GM23248 (cell line): Measurements from ENCODE around the gene TRAFD1. TPM values are rescaled to one million over a fixed set of nuclear protein-coding genes. Genes with fewer than 3 reads are reported as not detected.

ENCODE experiments used
- DNase-seq: peaks from one replicate; pipeline ENCODE4 v3.0.0-alpha.2; 2015
- H2AFZ ChIP-seq: fragments of 200-600 bp; sonication (generic); 2 replicates; pipeline ENCODE4 v1.6.1; 2016; ENCODE audit warnings: antibody characterized with exemption
- H3F3A ChIP-seq: fragments of 200-600 bp; sonication (generic); 2 replicates; pipeline ENCODE4 v1.6.1; 2016; ENCODE audit warnings: mild to moderate bottlenecking, antibody characterized with exemption, mixed run types; ENCODE audit not compliant: insufficient read depth
- H3K27ac ChIP-seq: fragments of 200-600 bp; sonication (generic); 2 replicates; pipeline ENCODE4 v1.5.1; 2016; ENCODE audit warnings: mild to moderate bottlenecking
- H3K27me3 ChIP-seq: fragments of 200-600 bp; sonication (generic); replicated peaks from 2 replicates; pipeline ENCODE4 v1.6.1; 2016; ENCODE audit warnings: mild to moderate bottlenecking; ENCODE audit not compliant: insufficient read depth
- H3K36me3 ChIP-seq: fragments of 200-600 bp; sonication (generic); 2 replicates; pipeline ENCODE4 v1.6.1; 2016; ENCODE audit warnings: low read depth, mild to moderate bottlenecking
- H3K4me1 ChIP-seq: fragments of 200-600 bp; sonication (generic); 2 replicates; pipeline ENCODE4 v1.6.1; 2016; ENCODE audit warnings: mild to moderate bottlenecking; ENCODE audit not compliant: insufficient read depth
- H3K4me2 ChIP-seq: fragments of 200-600 bp; sonication (generic); one replicate; pipeline ENCODE4 v1.6.1; 2016; ENCODE audit warnings: mild to moderate bottlenecking; ENCODE audit not compliant: unreplicated experiment
- H3K4me3 ChIP-seq: fragments of 200-600 bp; sonication (generic); 2 replicates; pipeline ENCODE4 v1.5.1; 2016; ENCODE audit warnings: mild to moderate bottlenecking
- H3K79me2 ChIP-seq: fragments of 200-600 bp; sonication (generic); 2 replicates; pipeline ENCODE4 v1.6.1; 2016; ENCODE audit warnings: mild to moderate bottlenecking; ENCODE audit not compliant: insufficient read depth
- H3K9ac ChIP-seq: fragments of 200-600 bp; sonication (generic); 2 replicates; pipeline ENCODE4 v1.6.1; 2016; ENCODE audit warnings: mild to moderate bottlenecking
- H3K9me2 ChIP-seq: fragments of 200-600 bp; sonication (generic); 2 replicates; pipeline ENCODE4 v1.6.1; 2016; ENCODE audit warnings: mixed run types, mild to moderate bottlenecking, moderate library complexity; ENCODE audit not compliant: insufficient read depth
- H3K9me3 ChIP-seq: fragments of 200-600 bp; sonication (generic); one replicate; pipeline ENCODE4 v1.6.1; 2017; ENCODE audit warnings: low read depth
- H4K20me1 ChIP-seq: fragments of 200-600 bp; sonication (generic); 2 replicates; pipeline ENCODE4 v1.6.0; 2016; ENCODE audit not compliant: insufficient read depth
- EZH2 ChIP-seq: fragments of 200-600 bp; sonication (generic); IDR thresholded peaks from 2 replicates; pipeline ENCODE4 v1.6.1; 2018; ENCODE audit warnings: antibody characterized with exemption, mild to moderate bottlenecking; ENCODE audit not compliant: insufficient read depth, poor library complexity, severe bottlenecking
- EZH2phosphoT487 ChIP-seq: fragments of 200-600 bp; sonication (generic); IDR thresholded peaks from 2 replicates; pipeline ENCODE4 v1.6.1; 2018; ENCODE audit warnings: antibody characterized with exemption, moderate library complexity, mild to moderate bottlenecking, low read depth; ENCODE audit not compliant: insufficient read depth
- WGBS, 2 experiments: methylation state at CpG; one replicate each; pipeline ENCODE4 v1.1.6; 2015 to 2017; ENCODE audit warnings: low lambda C conversion rate in 2 of 2, low coverage in 1 of 2; ENCODE audit errors: missing lambda C conversion rate in 2 of 2; 5-methylcytosine and 5-hydroxymethylcytosine counted together
- in situ Hi-C: fragments of 300-500 bp; cut with MboI; formaldehyde crosslinking; loops from 2 replicates; pipeline ENCODE4 v1.15.0; 2020
- polyA plus RNA-seq: library from polyadenylated mRNA; unstranded; fragments of >200 nt; fragmentation: Nextera tagmentation; extraction: Ambion mirVana; gene quantifications from 2 replicates; pipeline ENCODE4 v1.2.1, GENCODE V29; 2016
- total RNA-seq: library from RNA; depleted of rRNA; stranded (reverse); fragments of >200 nt; shearing (Covaris generic); gene quantifications from 2 replicates; pipeline ENCODE4 v1.2.3, GENCODE V29; 2014

TRAFD1 gene
- total and polyA plus RNA-seq, 2 experiments from 2014 or later: 31.7 to 34.2 TPM

DNA sequence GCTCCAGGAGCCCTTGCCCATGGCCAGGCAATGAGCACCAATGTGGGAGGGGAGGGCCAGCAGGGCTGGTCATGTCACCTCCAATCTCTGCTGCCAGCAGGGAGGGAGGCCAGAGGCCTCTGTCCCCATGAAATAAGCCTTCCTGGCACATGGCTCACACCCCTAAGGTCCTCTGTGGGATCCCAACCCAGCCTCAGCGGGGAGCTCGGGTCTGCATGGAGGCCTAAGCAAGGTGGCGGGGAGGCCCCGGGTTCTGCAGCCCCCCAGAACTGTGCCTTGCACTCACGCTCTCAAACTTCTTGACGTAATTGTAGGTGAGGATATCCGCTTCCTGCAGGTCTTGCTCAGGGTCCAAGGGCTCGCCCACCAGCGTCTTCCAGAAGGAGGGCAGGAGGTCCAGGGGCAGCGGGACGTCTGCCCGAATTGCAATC, 41.7 kb downstream of the TRAFD1 start:
- Histone ChIP-seq H3K27me3 (no peaks in the 10 kb centered on the region), H3K27ac (no peak overlapping the region), H2AFZ (no peak overlapping the region), H3K4me3 (no peak overlapping the region), H3K79me2 (no peaks in the 10 kb centered on the region), H3K9me3 (no peaks in the 10 kb centered on the region), H4K20me1 (no peaks in the 10 kb centered on the region), H3K4me1 (no peaks in the 10 kb centered on the region), H3F3A (no peaks in the 10 kb centered on the region), H3K9ac (no peak overlapping the region), H3K9me2 (no peaks in the 10 kb centered on the region), H3K36me3 (no peaks in the 10 kb centered on the region), H3K4me2 (no peak overlapping the region)
- no peak for TF ChIP-seq EZH2
- no peak for TF ChIP-seq EZH2phosphoT487
- in situ Hi-C loops: no loop called here
- no peak for DNase-seq
- 90 to 93% methylated on average over 11 to 12 of the region's 12 CpGs for WGBS, 2 experiments

- no peaks in the 10 kb centered on the region for H3K27me3 ChIP-seq
- WGBS, 2 experiments: 91 to 92% methylated on average over 32 of the region's 32 CpGs
- no peaks in the 10 kb centered on the region for H3K36me3 ChIP-seq
- no peak overlapping the region for H2AFZ ChIP-seq
- H3K79me2 ChIP-seq: no peaks in the 10 kb centered on the region
- no peak overlapping the region for H3K4me3 ChIP-seq
- no peaks in the 10 kb centered on the region for H3F3A ChIP-seq
- no peak overlapping the region for H3K27ac ChIP-seq
- H3K9me2 ChIP-seq: no peaks in the 10 kb centered on the region
- H4K20me1 ChIP-seq: no peaks in the 10 kb centered on the region
- in situ Hi-C loops: no loop called here
- no peak for DNase-seq
- no peak for TF ChIP-seq EZH2phosphoT487
- no peak for TF ChIP-seq EZH2
- no peaks in the 10 kb centered on the region for H3K4me1 ChIP-seq
- no peak overlapping the region for H3K4me2 ChIP-seq
- no peaks in the 10 kb centered on the region for H3K9me3 ChIP-seq
- no peak overlapping the region for H3K9ac ChIP-seq
Observed at GRCh38 chr12:112167718-112168525, 42.6 kb downstream of the TRAFD1 start.

DNA sequence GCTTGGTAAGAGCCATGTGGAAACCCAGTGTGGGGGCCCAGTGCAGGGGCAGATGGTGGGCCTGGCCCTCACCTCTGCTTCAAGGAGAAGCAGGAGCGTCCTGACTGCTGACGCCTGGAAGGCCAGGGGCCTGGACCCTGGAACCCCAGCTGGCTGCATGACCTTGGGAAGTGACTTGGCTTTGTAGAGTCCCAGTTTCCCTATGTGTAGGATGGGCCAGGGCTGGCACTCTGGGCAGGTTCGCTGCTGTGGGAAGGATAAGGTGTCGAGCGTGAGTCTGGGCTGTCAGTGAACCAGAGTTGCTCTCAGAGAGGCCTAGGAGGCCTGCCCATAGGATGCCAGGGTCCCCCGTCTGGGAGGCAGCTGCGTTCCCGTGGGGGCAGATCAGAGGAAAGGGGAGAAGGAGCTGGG, 43.2 kb downstream of the TRAFD1 start:
- Histone ChIP-seq H3K27ac (no peak overlapping the region), H3K79me2 (no peaks in the 10 kb centered on the region), H3K4me3 (no peak overlapping the region), H3F3A (no peaks in the 10 kb centered on the region), H3K9ac (no peak overlapping the region), H3K9me3 (no peaks in the 10 kb centered on the region), H3K4me2 (no peak overlapping the region), H3K9me2 (no peaks in the 10 kb centered on the region), H2AFZ (no peak overlapping the region), H3K4me1 (no peaks in the 10 kb centered on the region), H3K27me3 (no peaks in the 10 kb centered on the region), H4K20me1 (no peaks in the 10 kb centered on the region), H3K36me3 (no peaks in the 10 kb centered on the region)
- in situ Hi-C loops: no loop called here
- no peak for TF ChIP-seq EZH2phosphoT487
- TF ChIP-seq EZH2: no peak
- 81 to 83% methylated on average over 8 of the region's 8 CpGs for whole genome bisulfite sequencing, 2 experiments
- no peak for DNase-seq

- Histone ChIP-seq H3K9ac (no peak overlapping the region), H3K9me3 (no peaks in the 10 kb centered on the region), H3K27me3 (no peaks in the 10 kb centered on the region), H3K9me2 (no peaks in the 10 kb centered on the region), H3K4me1 (no peaks in the 10 kb centered on the region), H3F3A (no peaks in the 10 kb centered on the region), H3K4me3 (no peak overlapping the region), H3K79me2 (no peaks in the 10 kb centered on the region), H3K4me2 (no peak overlapping the region), H4K20me1 (no peaks in the 10 kb centered on the region), H2AFZ (no peak overlapping the region), H3K27ac (no peak overlapping the region), H3K36me3 (no peaks in the 10 kb centered on the region)
- TF ChIP-seq EZH2phosphoT487 (no peak), EZH2 (no peak)
- DNase-seq: no peak
- in situ Hi-C loops: no loop called here
- 89 to 90% methylated on average over 16 to 19 of the region's 19 CpGs for WGBS, 2 experiments
Observed at GRCh38 chr12:112169161-112169872, 44.0 kb downstream of the TRAFD1 start.
